Adrenal gland (tissue), 12 donors: ENCODE data around the gene GABARAP. TPM values are rescaled to one million over a fixed set of nuclear protein-coding genes. Genes with fewer than 3 reads are reported as not detected.
A peak's percentile ranks its signal among the peaks of the same experiment; 100 is the strongest.

Experiments
- DNase-seq, 7 donors: peaks; one replicate each; pipeline ENCODE4 v3.0.0-alpha.2; 2019 to 2020
- H3K27ac ChIP-seq, 5 donors: fragments of 200-600 bp; sonication (generic) in 4 of 5; 1 replicate in 3 of 5; 2 replicates in 2 of 5; pipeline versions ENCODE4 v1.5.1 to v1.8.0; 2016 to 2020; ENCODE audit warnings: mild to moderate bottlenecking in 1 of 5
- H3K27me3 ChIP-seq: fragments of 200-600 bp; 2 replicates; pipeline ENCODE4 v1.8.0; 2021
- H3K36me3 ChIP-seq, 2 donors: fragments of 200-600 bp; replicated peaks in 1 of 2; 1 replicate in 1 of 2; 2 replicates in 1 of 2; pipeline versions ENCODE4 v1.5.1 to v1.8.0; 2018 to 2022
- H3K4me1 ChIP-seq, 2 donors: fragments of 200-600 bp; replicated peaks in 1 of 2; 1 replicate in 1 of 2; 2 replicates in 1 of 2; pipeline versions ENCODE4 v1.5.1 to v1.8.0; 2018 to 2021
- H3K4me3 ChIP-seq, 4 donors: fragments of 200-600 bp; sonication (generic) in 3 of 4; one replicate each; pipeline ENCODE4 v1.5.1; 2016 to 2018
- H3K9me3 ChIP-seq, 3 donors: fragments of 200-600 bp; sonication (generic) in 1 of 3; replicated peaks in 1 of 3; 1 replicate in 2 of 3; 2 replicates in 1 of 3; pipeline versions ENCODE4 v1.5.1 to v1.8.0; 2016 to 2021
- CTCF ChIP-seq, 6 experiments: fragments of 450-650 bp in 4 of 6; fragments of 200-600 bp in 2 of 6; sonication (generic) in 1 of 6; IDR thresholded peaks; 1 replicate in 5 of 6; 2 replicates in 1 of 6; pipeline versions ENCODE4 v1.5.1 to v1.8.0; 2016 to 2021; ENCODE audit warnings: antibody characterized with exemption in 6 of 6, mild to moderate bottlenecking in 2 of 6, moderate library complexity in 1 of 6
- POLR2A ChIP-seq, 2 donors: fragments of 450-650 bp; IDR thresholded peaks; one replicate each; pipeline ENCODE4 v1.6.1; 2017; ENCODE audit warnings: antibody characterized with exemption in 2 of 2, mild to moderate bottlenecking in 2 of 2, moderate library complexity in 1 of 2
- WGBS, 4 donors: extraction: QIAGEN DNeasy Blood & Tissue Kit in 2 of 4; methylation state at CpG; one replicate each; pipeline versions ENCODE4 v1.1.5 to v1.1.7; 2013 to 2017; 5-methylcytosine and 5-hydroxymethylcytosine counted together
- intact Hi-C, 2 donors: fragments of 100-400 bp; cut with DNase I; formaldehyde crosslinking; loops; one replicate each; pipeline versions ENCODE4 v1.14.1 to v1.15.0; 2022 to 2023
- polyA plus RNA-seq, 3 donors: library from polyadenylated mRNA; stranded (reverse); fragments of 200-250 nt in 2 of 3; fragments of 350-450 nt in 1 of 3; fragmentation: Illumina TruSeq in 1 of 3; extraction: RNeasy Lipid Tissue Mini Kit (QIAGEN cat#74804) in 1 of 3; gene quantifications; one replicate each; pipeline ENCODE4 v1.2.3, GENCODE V29; 2013 to 2014
- total RNA-seq, 9 donors: library from RNA; depleted of rRNA in 4 of 9; stranded (reverse); fragments of >200 nt in 4 of 9; fragments of 120-200 nt in 1 of 9; fragmentation: NEBNext Ultra II Directional in 1 of 9; extraction: Animal tissue kit (Norgen Biotek cat#: 25700) in 1 of 9; gene quantifications; one replicate each; pipeline versions ENCODE4 v1.1.0 to v1.2.4, GENCODE V29; 2013 to 2023
- donor health status: healthy with polysubstance abuse.
- donor health status: Bipolar disorder and iron deficiency.
- donor health status: DM: yes; HTN: yes; CAD: no.
- donor health status: DM: no; HTN: no; CAD: no.
- donor health status: DM: no; HTN: no; CAD: no.
- donor health status: DM: yes; HTN: yes; CAD: no.

The GABARAP gene
- total and polyA plus RNA-seq, 12 donors = 195 to 1,285 (median 840) TPM

- intact Hi-C loops = no loop called here
- no peaks in the 10 kb centered on the region for H3K27me3 ChIP-seq
- peaks cover 0 to 34% of the 10 kb centered on the region in 2 donors for H3K36me3 ChIP-seq
- DNase-seq = peak; percentile 98 to 100 (median 99)
- TF ChIP-seq POLR2A (IDR thresholded peaks at IDR 0.05) = peak in 1 of 2 donors; percentile 75
- no peak for TF ChIP-seq CTCF (IDR thresholded peaks at IDR 0.05)
- H3K9me3 ChIP-seq = no peaks in the 10 kb centered on the region
- peak within 1 kb of the TSS; percentile 93 to 100 (median 99) for H3K27ac ChIP-seq
- H3K4me3 ChIP-seq = peak within 1 kb of the TSS; percentile 87 to 92 (median 90)
- 0 to 3% (median 1%) methylated on average over 14 to 38 of the region's 41 CpGs for WGBS, 4 donors
- peaks cover 31 to 39% of the 10 kb centered on the region in 2 donors for H3K4me1 ChIP-seq
These were observed 9.5 kb upstream of the GABARAP start, which contains the start of gene CTDNEP1 for GRCh38 chr17:7251661-7252175. Gene CTDNEP1 (minus strand): TSS chr17:7251734. CDS start chr17:7251296, 438 bp downstream.

- 0 to 2% (median 1%) methylated on average over 6 to 55 of the region's 55 CpGs for WGBS, 4 donors
- Histone ChIP-seq H3K9me3 (no peaks in the 10 kb centered on the region), H3K4me3 (peak overlapping the region; percentile 64 to 92 (median 90)), H3K27me3 (no peaks in the 10 kb centered on the region), H3K36me3 (peaks cover 0 to 34% of the 10 kb centered on the region in 2 donors), H3K4me1 (peaks cover 31 to 39% of the 10 kb centered on the region in 2 donors), H3K27ac (peak overlapping the region; percentile 93 to 100 (median 99))
- peak in 4 of 7 donors; percentile 35 to 48 (median 45) for DNase-seq
- intact Hi-C loops = no loop called here
- no peak for TF ChIP-seq CTCF (IDR thresholded peaks at IDR 0.05)
- TF ChIP-seq POLR2A (IDR thresholded peaks at IDR 0.05) = peak in 1 of 2 donors; percentile 8
These were observed 8.7 kb upstream of the GABARAP start for GRCh38 chr17:7250695-7251627.

DNA sequence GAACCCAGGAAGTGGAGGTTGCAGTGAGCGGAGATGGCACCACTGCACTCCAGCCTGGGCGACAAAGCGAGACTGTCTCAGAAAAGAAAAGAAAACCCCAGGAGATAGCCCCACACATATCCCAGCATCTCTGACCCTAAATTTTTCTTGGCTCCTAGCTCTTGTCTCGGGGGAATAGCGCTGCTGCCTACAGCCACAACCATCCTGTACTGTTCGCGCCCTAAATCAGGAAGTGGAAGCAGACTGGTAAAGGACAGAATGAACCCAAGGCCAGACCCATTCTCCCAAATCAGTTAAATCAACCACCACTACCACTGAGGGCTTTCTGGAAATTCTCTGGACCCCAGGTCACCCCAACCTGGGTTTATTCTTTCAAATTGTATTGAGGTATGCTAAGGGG, 7.6 kb upstream of the GABARAP start:
- 77 to 84% (median 78%) methylated on average over 7 of the region's 7 CpGs for WGBS, 4 donors
- Histone ChIP-seq H3K9me3 (no peaks in the 10 kb centered on the region), H3K27ac (peak overlapping the region in 2 of 5 donors; percentile 99 to 100), H3K27me3 (no peaks in the 10 kb centered on the region), H3K4me1 (peaks cover 31 to 39% of the 10 kb centered on the region in 2 donors), H3K4me3 (peak overlapping the region in 2 of 4 donors; percentile 91 to 92), H3K36me3 (peaks cover 0 to 34% of the 10 kb centered on the region in 2 donors)
- TF ChIP-seq POLR2A (IDR thresholded peaks at IDR 0.05) (no peak), CTCF (IDR thresholded peaks at IDR 0.05) (no peak)
- peak in 1 of 7 donors; percentile 31 for DNase-seq
- intact Hi-C loops = no loop called here

GRCh38 chr17:7249214-7249613, 7.0 kb upstream of the GABARAP start:
- H3K4me3 ChIP-seq = no peak overlapping the region
- WGBS, 4 donors = 75 to 81% (median 78%) methylated on average over 6 of the region's 6 CpGs
- no peaks in the 10 kb centered on the region for H3K27me3 ChIP-seq
- TF ChIP-seq POLR2A (IDR thresholded peaks at IDR 0.05) = no peak
- no peak for TF ChIP-seq CTCF (IDR thresholded peaks at IDR 0.05)
- H3K4me1 ChIP-seq = peaks cover 31 to 37% of the 10 kb centered on the region in 2 donors
- no peaks in the 10 kb centered on the region for H3K9me3 ChIP-seq
- peak overlapping the region in 2 of 5 donors; percentile 21 to 100 for H3K27ac ChIP-seq
- intact Hi-C loops = no loop called here
- DNase-seq = peak in 1 of 7 donors; percentile 28
- H3K36me3 ChIP-seq = peaks cover 0 to 34% of the 10 kb centered on the region in 2 donors
